Measurements from ENCODE around the gene IRGC.

DNA sequence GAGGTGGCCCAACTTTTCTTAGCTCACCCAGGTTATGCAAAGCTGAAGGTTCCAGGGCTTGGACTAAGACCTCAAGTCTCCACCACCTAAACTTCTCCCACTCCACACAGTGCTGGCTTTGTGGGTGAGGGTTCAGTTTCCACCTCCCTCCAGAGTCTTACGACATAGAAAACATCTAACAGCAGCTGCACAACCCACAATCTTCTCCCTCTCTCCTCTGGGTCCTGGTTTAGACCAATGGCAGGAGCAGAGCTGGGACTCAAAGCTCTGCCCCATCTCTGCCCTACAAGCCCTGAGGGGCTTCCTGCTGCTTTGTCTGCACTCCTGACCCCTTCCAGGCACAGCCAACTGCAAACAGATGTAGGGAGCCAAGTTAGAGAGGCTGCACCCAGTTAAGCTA is 16.0 kb downstream of the IRGC start:
- TF ChIP-seq, protein P1, sequence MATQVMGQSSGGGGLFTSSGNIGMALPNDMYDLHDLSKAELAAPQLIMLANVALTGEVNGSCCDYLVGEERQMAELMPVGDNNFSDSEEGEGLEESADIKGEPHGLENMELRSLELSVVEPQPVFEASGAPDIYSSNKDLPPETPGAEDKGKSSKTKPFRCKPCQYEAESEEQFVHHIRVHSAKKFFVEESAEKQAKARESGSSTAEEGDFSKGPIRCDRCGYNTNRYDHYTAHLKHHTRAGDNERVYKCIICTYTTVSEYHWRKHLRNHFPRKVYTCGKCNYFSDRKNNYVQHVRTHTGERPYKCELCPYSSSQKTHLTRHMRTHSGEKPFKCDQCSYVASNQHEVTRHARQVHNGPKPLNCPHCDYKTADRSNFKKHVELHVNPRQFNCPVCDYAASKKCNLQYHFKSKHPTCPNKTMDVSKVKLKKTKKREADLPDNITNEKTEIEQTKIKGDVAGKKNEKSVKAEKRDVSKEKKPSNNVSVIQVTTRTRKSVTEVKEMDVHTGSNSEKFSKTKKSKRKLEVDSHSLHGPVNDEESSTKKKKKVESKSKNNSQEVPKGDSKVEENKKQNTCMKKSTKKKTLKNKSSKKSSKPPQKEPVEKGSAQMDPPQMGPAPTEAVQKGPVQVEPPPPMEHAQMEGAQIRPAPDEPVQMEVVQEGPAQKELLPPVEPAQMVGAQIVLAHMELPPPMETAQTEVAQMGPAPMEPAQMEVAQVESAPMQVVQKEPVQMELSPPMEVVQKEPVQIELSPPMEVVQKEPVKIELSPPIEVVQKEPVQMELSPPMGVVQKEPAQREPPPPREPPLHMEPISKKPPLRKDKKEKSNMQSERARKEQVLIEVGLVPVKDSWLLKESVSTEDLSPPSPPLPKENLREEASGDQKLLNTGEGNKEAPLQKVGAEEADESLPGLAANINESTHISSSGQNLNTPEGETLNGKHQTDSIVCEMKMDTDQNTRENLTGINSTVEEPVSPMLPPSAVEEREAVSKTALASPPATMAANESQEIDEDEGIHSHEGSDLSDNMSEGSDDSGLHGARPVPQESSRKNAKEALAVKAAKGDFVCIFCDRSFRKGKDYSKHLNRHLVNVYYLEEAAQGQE (IDR thresholded peaks at IDR 0.05; ENCODE audit: insufficient read depth in 1 of 2, low read depth in 2 of 2, low read length in 2 of 2) = no peak
- TF ChIP-seq POLR2AphosphoS5 (IDR thresholded peaks at IDR 0.05; ENCODE audit: low read depth, low read length) (no peak), FOXP2 (optimal IDR thresholded peaks at IDR 0.05; ENCODE audit: borderline replicate concordance, extremely low read depth, extremely low read length, insufficient read depth) (no peak), TAF1 (IDR thresholded peaks at IDR 0.05; ENCODE audit: borderline replicate concordance, insufficient read depth, low read length) (no peak), SIN3A (IDR thresholded peaks at IDR 0.05; ENCODE audit: borderline replicate concordance, insufficient read depth, low read length) (no peak)
